Inflammatory macrophage (primary cell): ENCODE data around the gene ACSM2A.
"Not testable (repeated sequence)": the region's sequence is repeated elsewhere in the genome, so short reads cannot be mapped to it uniquely, and the experiment has no call there.

ENCODE experiments used
- DNase-seq, 2 donors: peaks; one replicate each; pipeline ENCODE4 v3.0.0-alpha.2; 2020 to 2022

The ACSM2A gene

DNA sequence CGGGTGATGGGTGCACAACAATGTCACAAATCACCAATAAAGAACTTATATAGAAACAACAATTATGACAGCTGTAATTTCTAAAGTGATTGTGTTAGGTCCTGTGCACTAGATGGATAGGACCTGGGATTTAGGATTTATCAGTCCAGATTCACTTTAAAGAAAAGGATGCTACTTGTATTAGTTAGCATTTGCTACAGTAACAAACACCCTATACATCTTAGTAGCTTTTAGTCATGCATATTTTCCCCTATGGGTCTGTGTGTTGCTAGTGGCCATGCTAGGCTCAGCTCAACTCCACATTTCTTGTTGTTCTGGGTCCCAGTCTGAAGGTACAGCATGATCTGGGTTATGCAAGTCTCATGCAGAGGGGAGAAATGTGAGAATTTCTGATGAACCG is 7.9 kb downstream of the ACSM2A start:
- DNase-seq, result not testable (repeated sequence)

- not testable (repeated sequence) for DNase-seq
Measured at GRCh38 chr16:20460313-20460712, 9.0 kb downstream of the ACSM2A start.

DNA sequence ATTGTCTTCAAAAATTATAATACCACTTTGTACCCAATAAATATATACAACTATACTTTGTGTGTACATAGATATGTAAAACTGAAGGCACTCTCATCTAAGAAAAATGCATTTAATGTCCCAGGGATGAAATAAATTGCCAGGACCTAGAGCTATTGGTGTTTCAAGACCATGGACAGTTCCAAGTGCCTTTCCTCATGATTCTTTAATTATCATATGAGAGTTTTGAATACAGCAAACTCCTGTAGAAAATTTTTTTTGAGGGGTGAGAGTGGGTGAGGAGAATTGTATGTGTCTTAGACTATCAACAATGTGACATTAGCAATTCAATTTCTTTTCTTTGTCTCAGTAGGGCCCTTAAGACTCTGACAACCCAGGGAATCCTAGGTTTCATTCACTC is 17.6 kb downstream of the ACSM2A start:
- not testable (repeated sequence) for DNase-seq

DNA sequence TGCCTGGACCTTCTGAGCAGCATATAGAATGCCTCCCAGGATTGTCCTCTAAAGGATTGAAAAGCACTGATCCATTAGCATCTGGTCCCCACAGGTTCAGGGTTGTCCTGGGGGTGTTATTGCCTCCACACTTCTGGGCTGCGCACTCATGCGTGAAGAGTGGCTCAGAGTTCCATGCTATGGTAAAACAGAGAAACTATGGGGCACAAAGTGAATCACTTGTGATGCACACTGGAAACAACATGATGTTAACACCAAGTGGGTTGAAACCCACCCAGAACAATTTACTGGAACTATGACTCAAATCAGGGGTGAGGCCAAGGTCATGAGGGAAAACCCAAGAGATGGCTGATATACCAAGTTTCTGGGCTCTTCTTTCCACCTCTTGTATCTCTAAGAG is 18.6 kb downstream of the ACSM2A start:
- DNase-seq, result not testable (repeated sequence)

- not testable (repeated sequence) for DNase-seq
Measured at GRCh38 chr16:20470732-20471131, 19.4 kb downstream of the ACSM2A start.

DNA sequence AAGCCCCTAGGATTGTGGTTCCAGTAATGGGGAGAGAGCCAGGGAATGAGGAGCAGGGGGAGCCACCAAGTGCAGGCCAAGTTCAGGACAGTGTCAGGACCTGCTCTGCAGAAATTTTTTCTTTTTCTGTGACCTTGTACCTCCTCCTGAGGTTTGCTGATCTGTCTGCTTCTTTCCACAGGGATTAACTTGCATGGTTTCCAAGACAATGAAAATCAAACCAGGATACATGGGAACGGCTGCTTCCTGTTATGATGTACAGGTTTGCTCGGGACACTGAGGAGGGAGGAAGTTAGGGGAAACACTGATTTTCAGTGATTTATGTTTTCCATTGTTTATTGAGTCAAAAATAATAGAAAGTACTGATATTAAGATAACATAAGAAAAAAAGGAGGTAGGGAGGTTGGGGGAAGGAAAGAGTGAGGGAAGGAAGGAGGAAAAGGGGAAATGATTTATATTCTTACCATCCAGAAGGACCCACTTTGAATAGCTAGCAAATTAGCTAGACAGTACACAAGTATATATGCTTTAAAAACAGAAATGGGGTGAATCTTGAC is 25.9 kb downstream of the ACSM2A start:
- not testable (repeated sequence) for DNase-seq

GRCh38 chr16:20483989-20484388 is 32.7 kb downstream of the ACSM2A start:
- not testable (repeated sequence) for DNase-seq

- no peak for DNase-seq
Measured at GRCh38 chr16:20484726-20485125, 33.4 kb downstream of the ACSM2A start.

DNA sequence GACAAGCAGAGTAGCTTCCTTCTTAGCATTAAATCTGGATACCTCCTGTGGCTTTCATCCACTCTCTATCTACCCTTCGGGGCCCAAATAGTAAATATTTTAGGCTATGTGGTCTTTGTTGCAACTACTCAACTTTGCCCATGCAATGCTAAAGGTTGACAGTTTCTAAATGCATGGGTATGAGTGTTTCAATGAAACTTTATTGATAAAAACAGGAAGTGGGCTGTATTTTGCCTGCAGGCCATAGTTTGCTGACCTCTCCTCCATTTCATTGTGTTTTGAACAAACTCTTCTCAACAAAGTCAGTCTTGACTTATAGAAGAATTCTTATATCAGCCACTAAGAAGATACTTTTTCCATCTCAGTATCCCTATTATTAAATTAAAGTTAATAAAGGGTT is 34.1 kb downstream of the ACSM2A start:
- no peak for DNase-seq

- DNase-seq, result not testable (repeated sequence)
Measured at GRCh38 chr16:20490994-20491393, 39.7 kb downstream of the ACSM2A start.

- not testable (repeated sequence) for DNase-seq
Measured at GRCh38 chr16:20491448-20491847, 40.1 kb downstream of the ACSM2A start.

DNA sequence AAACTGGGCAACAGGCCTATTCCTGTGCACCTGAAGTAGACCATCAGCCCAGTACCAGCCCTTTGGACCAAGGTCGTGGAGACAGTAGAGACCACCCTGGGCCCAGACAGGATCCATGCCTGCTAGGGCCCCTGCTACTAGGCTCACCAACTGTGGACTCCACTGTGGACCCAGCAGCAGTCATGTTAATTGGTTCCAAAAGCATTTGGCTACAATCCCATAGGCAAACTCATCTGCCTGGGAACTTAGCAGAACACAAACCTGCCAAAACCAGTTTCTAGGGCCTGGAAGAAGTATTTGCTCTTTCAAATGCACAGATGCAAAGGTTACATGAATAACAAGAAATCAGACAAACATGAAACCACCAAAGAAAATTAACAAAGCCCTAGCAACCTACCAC is 53.1 kb downstream of the ACSM2A start:
- no peak for DNase-seq

DNA sequence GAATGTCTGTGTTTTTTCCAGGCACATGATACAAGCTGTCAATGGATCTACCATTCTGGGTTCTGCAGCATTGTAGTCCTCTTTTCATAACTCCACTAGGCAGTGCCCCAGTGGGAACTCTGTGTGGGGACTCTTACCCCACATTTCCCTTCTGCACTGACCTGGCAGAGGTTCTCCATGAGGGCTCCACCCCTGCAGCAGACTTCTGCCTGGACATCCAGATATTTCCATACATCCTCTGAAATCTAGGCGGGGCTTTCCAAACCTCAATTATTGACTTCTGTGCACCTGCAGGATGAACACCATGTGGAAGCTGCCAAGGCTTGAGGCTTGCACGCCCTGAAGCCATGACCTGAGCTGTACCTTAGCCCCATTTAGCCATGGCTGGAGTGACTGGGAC is 56.0 kb downstream of the ACSM2A start:
- DNase-seq, result no peak

GRCh38 chr16:20510323-20510722 is 59.0 kb downstream of the ACSM2A start:
- no peak for DNase-seq

- DNase-seq, result no peak
Measured at GRCh38 chr16:20515688-20516090, 64.4 kb downstream of the ACSM2A start.

DNA sequence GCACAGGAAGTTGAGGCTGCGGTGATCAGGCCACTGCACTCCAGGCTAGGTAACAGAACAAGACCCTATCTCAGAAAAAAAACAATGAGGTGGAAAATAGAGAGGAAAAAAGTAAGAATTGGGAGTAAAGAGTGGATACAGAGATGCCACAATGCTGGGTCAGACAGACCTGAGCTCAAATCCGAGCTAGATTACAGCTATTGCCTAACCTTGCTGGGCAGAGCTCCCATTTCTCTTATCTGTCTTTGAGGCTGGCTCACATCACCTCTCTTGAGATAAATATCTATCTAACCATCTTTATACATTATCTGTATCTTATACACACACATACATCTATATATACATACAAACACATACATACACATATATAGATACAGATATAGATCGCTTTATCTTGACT is 65.8 kb downstream of the ACSM2A start:
- DNase-seq, result no peak

- DNase-seq, result no peak
Measured at GRCh38 chr16:20519231-20519630, 67.9 kb downstream of the ACSM2A start.

- DNase-seq, result no peak
Measured at GRCh38 chr16:20520103-20520502, 68.8 kb downstream of the ACSM2A start.

GRCh38 chr16:20531795-20532194 is 80.5 kb downstream of the ACSM2A start:
- DNase-seq, result not testable (repeated sequence)

GRCh38 chr16:20532284-20532792 is 81.0 kb downstream of the ACSM2A start:
- not testable (repeated sequence) for DNase-seq

DNA sequence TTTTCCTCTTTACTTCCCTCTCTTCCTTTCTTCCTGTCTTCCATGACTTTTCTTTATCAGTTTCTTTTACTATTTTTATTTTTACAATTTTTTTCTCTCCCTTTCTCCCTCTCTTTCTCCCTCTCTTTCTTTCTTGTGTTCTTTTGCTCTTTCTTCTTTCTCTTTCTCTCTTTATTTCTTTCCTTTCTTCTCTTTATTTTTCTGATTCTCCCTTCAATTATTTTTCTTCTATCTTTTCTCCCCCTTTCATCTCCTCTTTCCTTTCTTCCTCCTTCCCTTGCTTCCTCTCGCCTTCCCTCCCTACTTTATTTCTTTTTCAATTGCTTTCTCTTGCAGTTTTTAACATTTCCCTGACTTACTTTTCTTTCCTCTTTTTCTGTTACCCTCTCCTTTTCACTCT is 85.3 kb downstream of the ACSM2A start:
- not testable (repeated sequence) for DNase-seq
